Gastrocnemius medialis (tissue), 4 donors: ENCODE measurements around the gene P2RY14. TPM values are rescaled to one million over a fixed set of nuclear protein-coding genes. Genes with fewer than 3 reads are reported as not detected.
A peak's percentile ranks its signal among the peaks of the same experiment; 100 is the strongest.

Source experiments
- ATAC-seq, 2 donors: fragments of 150-250 bp; one replicate each; pipeline ENCODE4 v1.9.1; 2016
- DNase-seq, 2 donors: peaks; one replicate each; pipeline ENCODE4 v3.0.0-alpha.2; 2019
- H3K27ac ChIP-seq, 4 donors: fragments of 200-600 bp; sonication (generic); 1 replicate in 1 of 4; 2 replicates in 3 of 4; pipeline ENCODE4 v1.5.1; 2016 to 2018; ENCODE audit warnings: mild to moderate bottlenecking in 2 of 4, moderate library complexity in 1 of 4
- H3K27me3 ChIP-seq, 3 donors: fragments of 200-600 bp; sonication (generic) in 2 of 3; 1 replicate in 1 of 3; 2 replicates in 2 of 3; pipeline versions ENCODE4 v1.5.1 to v1.6.0; 2016 to 2019; ENCODE audit warnings: mild to moderate bottlenecking in 1 of 3, moderate library complexity in 1 of 3
- H3K36me3 ChIP-seq, 2 donors: fragments of 200-600 bp; sonication (generic) in 1 of 2; one replicate each; pipeline ENCODE4 v1.5.1; 2017 to 2018
- H3K4me1 ChIP-seq, 2 donors: fragments of 200-600 bp; sonication (generic) in 1 of 2; one replicate each; pipeline ENCODE4 v1.5.1; 2016 to 2017; ENCODE audit warnings: mild to moderate bottlenecking in 2 of 2
- H3K4me3 ChIP-seq, 4 donors: fragments of 200-600 bp; sonication (generic) in 3 of 4; 1 replicate in 1 of 4; 2 replicates in 3 of 4; pipeline ENCODE4 v1.5.1; 2016 to 2019; ENCODE audit warnings: mild to moderate bottlenecking in 2 of 4
- H3K9me3 ChIP-seq, 3 donors: fragments of 200-600 bp; sonication (generic) in 2 of 3; 1 replicate in 1 of 3; 2 replicates in 2 of 3; pipeline ENCODE4 v1.5.1; 2016 to 2019
- POLR2A ChIP-seq, 2 donors: fragments of 450-650 bp; IDR thresholded peaks; one replicate each; pipeline ENCODE4 v1.6.1; 2017; ENCODE audit warnings: antibody characterized with exemption in 2 of 2, mild to moderate bottlenecking in 2 of 2, moderate library complexity in 2 of 2
- in situ Hi-C, 4 donors: fragments of 200-750 bp; cut with MboI; loops; one replicate each; pipeline versions ENCODE4 v1.15.0 to v1.8.0; 2017; ENCODE audit warnings: low sequenced_read_pairs in 4 of 4
- intact Hi-C: fragments of 100-400 bp; cut with DNase I; formaldehyde crosslinking; loops from one replicate; pipeline ENCODE4 v1.15.1; 2023; ENCODE audit warnings: low total_unique reads
- total RNA-seq, 4 donors: library from RNA; depleted of rRNA; stranded (reverse); fragments of >200 nt; gene quantifications; one replicate each; pipeline versions ENCODE4 v1.1.0 to v1.2.3, GENCODE V29; 2016
- TF ChIP-seq, protein P1 (sequence below), 5 experiments: fragments of 450-650 bp in 3 of 5; fragments of 200-600 bp in 2 of 5; sonication (generic) in 2 of 5; IDR thresholded peaks in 4 of 5; conservative IDR thresholded peaks in 1 of 5; 1 replicate in 4 of 5; 2 replicates in 1 of 5; pipeline ENCODE4 v1.5.1; 2016 to 2019; ENCODE audit warnings: antibody characterized with exemption in 5 of 5, mild to moderate bottlenecking in 3 of 5, moderate library complexity in 3 of 5

P2RY14 gene
- total RNA-seq, 4 donors from 2014 or later, result 3.3 to 5.2 (median 3.8) TPM

DNA sequence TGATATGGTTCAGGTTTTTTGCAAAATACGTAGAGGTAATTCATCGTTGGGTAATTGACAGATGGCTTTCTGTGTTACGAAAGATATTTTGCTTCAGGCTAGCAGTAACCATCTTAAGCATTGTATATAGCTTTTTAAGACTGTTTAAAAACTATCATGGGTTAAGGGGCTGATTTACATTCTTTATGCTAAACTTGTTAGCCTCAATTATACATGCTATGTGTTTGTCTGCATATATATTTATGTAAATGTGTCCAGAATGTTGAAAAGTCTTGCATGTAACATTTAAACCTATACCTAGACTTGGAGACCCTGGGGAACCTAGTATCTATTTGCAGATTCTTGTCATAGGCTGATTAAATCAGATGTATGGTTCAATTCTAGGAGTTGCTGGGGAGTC, 11.1 kb upstream of the P2RY14 start:
- in situ Hi-C loops (loop anchor here in 1 of 4 donors (10.0 kb wide), 1 partner anchor 65 kb away; no protein-coding TSS in a partner anchor), intact Hi-C loops (no loop called here)
- Histone ChIP-seq H3K27me3 (no peaks in the 10 kb centered on the region), H3K36me3 (no peaks in the 10 kb centered on the region), H3K27ac (no peak overlapping the region), H3K4me1 (no peaks in the 10 kb centered on the region), H3K4me3 (no peak overlapping the region), H3K9me3 (no peaks in the 10 kb centered on the region)
- ATAC-seq, result no peak
- TF ChIP-seq, protein P1, sequence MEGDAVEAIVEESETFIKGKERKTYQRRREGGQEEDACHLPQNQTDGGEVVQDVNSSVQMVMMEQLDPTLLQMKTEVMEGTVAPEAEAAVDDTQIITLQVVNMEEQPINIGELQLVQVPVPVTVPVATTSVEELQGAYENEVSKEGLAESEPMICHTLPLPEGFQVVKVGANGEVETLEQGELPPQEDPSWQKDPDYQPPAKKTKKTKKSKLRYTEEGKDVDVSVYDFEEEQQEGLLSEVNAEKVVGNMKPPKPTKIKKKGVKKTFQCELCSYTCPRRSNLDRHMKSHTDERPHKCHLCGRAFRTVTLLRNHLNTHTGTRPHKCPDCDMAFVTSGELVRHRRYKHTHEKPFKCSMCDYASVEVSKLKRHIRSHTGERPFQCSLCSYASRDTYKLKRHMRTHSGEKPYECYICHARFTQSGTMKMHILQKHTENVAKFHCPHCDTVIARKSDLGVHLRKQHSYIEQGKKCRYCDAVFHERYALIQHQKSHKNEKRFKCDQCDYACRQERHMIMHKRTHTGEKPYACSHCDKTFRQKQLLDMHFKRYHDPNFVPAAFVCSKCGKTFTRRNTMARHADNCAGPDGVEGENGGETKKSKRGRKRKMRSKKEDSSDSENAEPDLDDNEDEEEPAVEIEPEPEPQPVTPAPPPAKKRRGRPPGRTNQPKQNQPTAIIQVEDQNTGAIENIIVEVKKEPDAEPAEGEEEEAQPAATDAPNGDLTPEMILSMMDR (IDR thresholded peaks at IDR 0.05 in 4 of 5, conservative IDR thresholded peaks at IDR 0.05 in 1 of 5), result no peak
- TF ChIP-seq POLR2A (IDR thresholded peaks at IDR 0.05), result no peak
- DNase-seq, result no peak

DNA sequence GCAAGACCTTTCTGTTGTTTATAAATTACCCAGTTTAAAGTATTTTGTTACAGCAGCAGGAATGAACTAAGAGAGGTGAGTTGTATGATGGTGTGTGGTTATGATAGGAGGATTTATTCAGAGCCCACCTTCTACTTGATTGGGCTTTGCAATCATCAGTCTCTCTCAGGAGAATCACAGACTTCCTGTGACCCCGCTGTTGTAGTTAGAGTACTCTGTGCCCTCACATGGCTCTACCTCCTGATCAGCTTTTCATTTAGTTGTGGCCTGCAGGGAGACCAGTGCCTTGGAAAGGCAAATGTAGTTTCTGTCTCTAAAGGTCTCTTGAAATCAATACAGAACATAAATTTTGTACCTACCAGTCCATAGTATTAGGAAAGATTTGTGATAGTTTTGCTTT, 7.6 kb upstream of the P2RY14 start:
- intact Hi-C loops (no loop called here), in situ Hi-C loops (loop anchor here in 1 of 4 donors (10.0 kb wide), 1 partner anchor 61 kb away; no protein-coding TSS in a partner anchor)
- Histone ChIP-seq H3K9me3 (no peaks in the 10 kb centered on the region), H3K27me3 (no peaks in the 10 kb centered on the region), H3K36me3 (no peaks in the 10 kb centered on the region), H3K27ac (no peak overlapping the region), H3K4me3 (no peak overlapping the region), H3K4me1 (no peaks in the 10 kb centered on the region)
- TF ChIP-seq, protein P1 (IDR thresholded peaks at IDR 0.05 in 4 of 5, conservative IDR thresholded peaks at IDR 0.05 in 1 of 5), result no peak
- no peak for TF ChIP-seq POLR2A (IDR thresholded peaks at IDR 0.05)
- DNase-seq, result no peak
- ATAC-seq, result no peak

DNA sequence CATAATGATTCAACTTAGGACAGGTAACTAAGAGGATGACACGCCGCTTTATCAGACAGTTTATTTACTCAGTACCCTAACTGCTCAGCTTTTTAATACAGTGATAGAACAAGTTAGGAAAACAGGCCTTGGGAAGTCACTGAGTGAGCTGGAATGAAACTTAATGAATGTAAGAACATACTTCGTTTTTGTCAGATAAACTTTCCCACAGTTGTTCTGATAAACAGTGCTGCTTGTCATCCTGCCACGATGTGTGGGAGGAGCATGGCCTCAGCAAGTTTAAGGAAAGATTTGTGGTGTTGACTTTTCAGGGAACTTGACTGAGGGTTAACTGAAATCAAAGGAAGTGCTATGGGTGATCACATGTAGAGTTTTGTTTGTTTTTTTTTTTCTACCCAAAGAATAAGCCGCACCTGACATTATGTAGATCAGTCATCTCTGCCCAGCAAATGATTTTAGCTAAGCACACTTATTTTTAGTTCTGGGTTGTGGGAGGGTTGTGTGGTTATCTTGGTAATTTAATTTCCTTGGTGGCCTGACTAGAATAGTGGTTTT, 5.6 kb upstream of the P2RY14 start:
- no peaks in the 10 kb centered on the region for H3K27me3 ChIP-seq
- no peak for DNase-seq
- H3K36me3 ChIP-seq, result no peaks in the 10 kb centered on the region
- H3K4me1 ChIP-seq, result no peaks in the 10 kb centered on the region
- intact Hi-C loops (loop anchor here (1.0 kb wide), 2 partner anchors 58 to 116 kb away; no protein-coding TSS in a partner anchor), in situ Hi-C loops (loop anchor here in 2 of 4 donors (5.0 to 10.0 kb wide), 2 partner anchors 59 to 117 kb away; no protein-coding TSS in a partner anchor)
- no peak for ATAC-seq
- peak overlapping the region in 3 of 4 donors; percentile 14 to 26 (median 19) for H3K27ac ChIP-seq
- no peak overlapping the region for H3K4me3 ChIP-seq
- TF ChIP-seq, protein P1 (IDR thresholded peaks at IDR 0.05 in 4 of 5, conservative IDR thresholded peaks at IDR 0.05 in 1 of 5), result no peak
- no peak for TF ChIP-seq POLR2A (IDR thresholded peaks at IDR 0.05)
- H3K9me3 ChIP-seq, result no peaks in the 10 kb centered on the region

DNA sequence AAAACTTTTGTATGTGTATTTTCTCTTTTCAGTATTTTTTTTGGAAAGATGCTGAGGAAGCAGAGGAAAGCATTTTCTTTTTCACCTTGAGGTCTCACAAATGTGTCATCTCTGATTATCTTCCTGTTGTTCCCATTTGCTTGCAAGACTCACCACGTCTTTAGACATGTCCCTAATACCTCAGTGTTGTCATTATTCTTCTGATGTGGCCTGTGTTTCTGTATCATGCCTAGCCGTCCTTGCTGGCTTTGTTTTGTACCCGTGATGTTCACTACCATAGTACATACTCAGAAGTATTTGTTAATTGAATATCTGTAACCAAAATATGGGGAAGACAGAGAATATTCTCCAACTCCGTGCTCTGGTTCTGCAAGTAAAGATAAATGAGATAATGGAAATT, 5.0 kb upstream of the P2RY14 start:
- intact Hi-C loops (loop anchor here (1.0 kb wide), 2 partner anchors 57 to 115 kb away; no protein-coding TSS in a partner anchor), in situ Hi-C loops (loop anchor here in 2 of 4 donors (5.0 to 10.0 kb wide), 2 partner anchors 59 to 116 kb away; no protein-coding TSS in a partner anchor)
- no peak for DNase-seq
- H3K36me3 ChIP-seq, result no peaks in the 10 kb centered on the region
- H3K4me3 ChIP-seq, result no peak overlapping the region
- no peak for TF ChIP-seq POLR2A (IDR thresholded peaks at IDR 0.05)
- TF ChIP-seq, protein P1 (IDR thresholded peaks at IDR 0.05 in 4 of 5, conservative IDR thresholded peaks at IDR 0.05 in 1 of 5), result no peak
- ATAC-seq, result no peak
- H3K27me3 ChIP-seq, result no peaks in the 10 kb centered on the region
- no peaks in the 10 kb centered on the region for H3K4me1 ChIP-seq
- no peaks in the 10 kb centered on the region for H3K9me3 ChIP-seq
- H3K27ac ChIP-seq, result peak overlapping the region in 3 of 4 donors; percentile 14 to 26 (median 19)
